H1 (cell line): ENCODE results near the gene ZFAND6. TPM values are rescaled to one million over a fixed set of nuclear protein-coding genes. Genes with fewer than 3 reads are reported as not detected.

Source experiments
- CTCF ChIA-PET: fragments of 300-600 bp; sonication (Branson Sonifier 250); formaldehyde crosslinking; loops from one replicate; lab custom pipeline; 2021; ENCODE audit not compliant: partially characterized antibody; lab: Charles Lee
- POLR2A ChIA-PET: fragments of 300-600 bp; sonication (Branson Sonifier 250); formaldehyde crosslinking; loops from one replicate; lab custom pipeline; 2021; ENCODE audit warnings: inconsistent platforms; ENCODE audit not compliant: partially characterized antibody; lab: Charles Lee
- DNase-seq, 2 experiments: peaks; one replicate each; pipeline versions ENCODE4 v3.0.0 to v3.0.0-alpha.2; 2010 to 2022; ENCODE audit warnings: low spot score in 2 of 2, low read depth in 1 of 2, mixed read lengths in 1 of 2
- FAIRE-seq: peaks from 2 replicates; lab custom pipeline; 2011; peaks lifted over from hg19 to GRCh38; lab: Jason Lieb, UNC
- H2AFZ ChIP-seq: 2 replicates; pipeline ENCODE4 v1.8.1; 2012; ENCODE audit warnings: low read length, inconsistent platforms
- H2AK5ac ChIP-seq: 2 replicates; pipeline ENCODE4 v1.6.1; 2013; ENCODE audit warnings: low read depth, low read length
- H2BK120ac ChIP-seq: replicated peaks from 2 replicates; pipeline ENCODE3; 2013; ENCODE audit warnings: low read depth, low read length, inconsistent platforms
- H2BK12ac ChIP-seq: 2 replicates; pipeline ENCODE4 v1.6.1; 2013; ENCODE audit warnings: low read depth, low read length
- H2BK15ac ChIP-seq: 2 replicates; pipeline ENCODE4 v1.6.1; 2013; ENCODE audit warnings: low read length
- H2BK20ac ChIP-seq: 2 replicates; pipeline ENCODE4 v1.6.1; 2013; ENCODE audit warnings: low read length
- H2BK5ac ChIP-seq: 2 replicates; pipeline ENCODE4 v1.6.1; 2013; ENCODE audit warnings: low read depth, low read length
- H3K14ac ChIP-seq: 2 replicates; pipeline ENCODE4 v1.6.1; 2013; ENCODE audit warnings: inconsistent platforms; ENCODE audit not compliant: insufficient read length
- H3K18ac ChIP-seq: 2 replicates; pipeline ENCODE4 v1.6.1; 2013; ENCODE audit warnings: low read length; ENCODE audit errors: extremely low read depth
- H3K23ac ChIP-seq: 2 replicates; pipeline ENCODE4 v1.6.1; 2013; ENCODE audit warnings: inconsistent platforms; ENCODE audit not compliant: insufficient read length
- H3K23me2 ChIP-seq: 2 replicates; pipeline ENCODE4 v1.6.1; 2013; ENCODE audit warnings: low read depth, low read length
- H3K27ac ChIP-seq: 2 replicates; pipeline ENCODE4 v1.6.1; 2011; ENCODE audit warnings: low read depth, low read length, inconsistent platforms
- H3K27me3 ChIP-seq, 4 experiments: replicated peaks in 1 of 4; 1 replicate in 1 of 4; 2 replicates in 3 of 4; pipeline versions ENCODE4 v1.6.1 to v1.8.1; 2011 to 2013; ENCODE audit warnings: low read length in 3 of 4, mild to moderate bottlenecking in 3 of 4, inconsistent platforms in 2 of 4, mixed read lengths in 2 of 4, moderate library complexity in 1 of 4; ENCODE audit not compliant: control insufficient read depth in 3 of 4, insufficient read depth in 3 of 4; ENCODE audit errors: extremely low read depth in 1 of 4
- H3K36me3 ChIP-seq, 4 experiments: 2 replicates each; pipeline versions ENCODE4 v1.6.1 to v1.8.1; 2011 to 2013; ENCODE audit warnings: mild to moderate bottlenecking in 4 of 4, low read length in 3 of 4, moderate library complexity in 2 of 4, control low read depth in 1 of 4, inconsistent platforms in 1 of 4; ENCODE audit not compliant: insufficient read depth in 4 of 4, control insufficient read depth in 2 of 4
- H3K4ac ChIP-seq: replicated peaks from 2 replicates; pipeline ENCODE3; 2013; ENCODE audit warnings: low read length, low read depth, mixed read lengths, inconsistent platforms; ENCODE audit not compliant: insufficient read length
- H3K4me1 ChIP-seq, 4 experiments: replicated peaks in 1 of 4; 1 replicate in 1 of 4; 2 replicates in 3 of 4; pipeline versions ENCODE4 v1.6.1 to v1.8.1; 2011 to 2013; ENCODE audit warnings: low read length in 3 of 4, inconsistent platforms in 2 of 4, mixed read lengths in 1 of 4; ENCODE audit not compliant: insufficient read depth in 4 of 4, control insufficient read depth in 3 of 4
- H3K4me2 ChIP-seq, 2 experiments: 2 replicates each; pipeline versions ENCODE4 v1.6.1 to v1.8.1; 2011 to 2013; ENCODE audit warnings: low read depth in 2 of 2, low read length in 2 of 2, control low read depth in 1 of 2, inconsistent platforms in 1 of 2, mild to moderate bottlenecking in 1 of 2; ENCODE audit not compliant: insufficient read depth in 1 of 2
- H3K4me3 ChIP-seq, 4 experiments: fragments of 200-600, 300-600 bp in 1 of 4; sonication (generic), shearing (Covaris generic), sonication (Bioruptor Twin) in 1 of 4; 2 replicates each; pipeline versions ENCODE4 v1.5.1 to v1.8.1; 2011 to 2016; ENCODE audit warnings: low read length in 4 of 4, low read depth in 3 of 4, control low read depth in 2 of 4, inconsistent platforms in 2 of 4, mild to moderate bottlenecking in 2 of 4, mixed read lengths in 1 of 4, moderate library complexity in 1 of 4; ENCODE audit not compliant: insufficient read depth in 2 of 4; ENCODE audit errors: extremely low read depth in 1 of 4
- H3K56ac ChIP-seq: replicated peaks from 2 replicates; pipeline ENCODE3; 2013; ENCODE audit warnings: low read depth, mild to moderate bottlenecking, mixed read lengths, low read length, inconsistent platforms; ENCODE audit not compliant: insufficient read length
- H3K79me1 ChIP-seq: 2 replicates; pipeline ENCODE4 v1.6.1; 2013; ENCODE audit warnings: low read depth, low read length, control low read depth
- H3K79me2 ChIP-seq, 2 experiments: 2 replicates each; pipeline versions ENCODE4 v1.6.1 to v1.8.1; 2012 to 2013; ENCODE audit warnings: low read length in 2 of 2, mild to moderate bottlenecking in 2 of 2, inconsistent platforms in 1 of 2; ENCODE audit not compliant: insufficient read depth in 2 of 2, control insufficient read depth in 1 of 2
- H3K9ac ChIP-seq, 4 experiments: replicated peaks in 1 of 4; 1 replicate in 1 of 4; 2 replicates in 3 of 4; pipeline versions ENCODE4 v1.6.1 to v1.8.1; 2011 to 2013; ENCODE audit warnings: low read depth in 3 of 4, low read length in 3 of 4, control low read depth in 2 of 4, mild to moderate bottlenecking in 2 of 4, moderate library complexity in 2 of 4, inconsistent platforms in 1 of 4; ENCODE audit errors: extremely low read depth in 1 of 4
- H3K9me3 ChIP-seq, 2 experiments: 2 replicates each; pipeline versions ENCODE4 v1.6.1 to v1.8.1; 2012 to 2013; ENCODE audit warnings: mild to moderate bottlenecking in 2 of 2, moderate library complexity in 2 of 2, control low read depth in 1 of 2, inconsistent platforms in 1 of 2, low read depth in 1 of 2, low read length in 1 of 2, mixed read lengths in 1 of 2; ENCODE audit not compliant: insufficient read depth in 2 of 2
- H4K20me1 ChIP-seq, 2 experiments: replicated peaks in 1 of 2; 2 replicates each; pipeline versions ENCODE3 to v1.8.1; 2011 to 2013; ENCODE audit warnings: inconsistent platforms in 2 of 2, low read length in 2 of 2, mild to moderate bottlenecking in 1 of 2; ENCODE audit not compliant: insufficient read depth in 2 of 2, control insufficient read depth in 1 of 2
- H4K5ac ChIP-seq: 2 replicates; pipeline ENCODE4 v1.6.1; 2013; ENCODE audit warnings: low read length, low read depth, mixed read lengths, inconsistent platforms; ENCODE audit not compliant: insufficient read length
- H4K8ac ChIP-seq: 2 replicates; pipeline ENCODE4 v1.8.0; 2013; ENCODE audit warnings: mild to moderate bottlenecking, moderate library complexity, low read length, inconsistent platforms; ENCODE audit not compliant: insufficient read depth; ENCODE audit errors: extremely low read depth
- H4K91ac ChIP-seq: replicated peaks from 2 replicates; pipeline ENCODE3; 2013; ENCODE audit warnings: low read length, mixed read lengths, inconsistent platforms; ENCODE audit not compliant: insufficient read length
- CREB1 ChIP-seq: IDR thresholded peaks from 2 replicates; pipeline ENCODE4 v1.6.1; 2012; ENCODE audit warnings: inconsistent platforms
- GTF2F1 ChIP-seq: IDR thresholded peaks from 2 replicates; pipeline ENCODE4 v1.6.1; 2012; ENCODE audit warnings: low read depth, low read length, improper control_type of control experiment, borderline replicate concordance
- KDM4A ChIP-seq: IDR thresholded peaks from one replicate; pipeline ENCODE4 v1.7.1; 2012; ENCODE audit warnings: low read depth, mild to moderate bottlenecking, moderate library complexity, low read length, inconsistent platforms; ENCODE audit not compliant: severe bottlenecking
- SIX5 ChIP-seq: IDR thresholded peaks from 2 replicates; pipeline ENCODE4 v1.6.1; 2011; ENCODE audit warnings: mild to moderate bottlenecking, low read depth, low read length
- TCF12 ChIP-seq: IDR thresholded peaks from 2 replicates; pipeline ENCODE4 v1.6.1; 2011; ENCODE audit warnings: low read depth, mild to moderate bottlenecking, low read length
- WGBS, 2 experiments: shearing (Covaris generic) in 1 of 2; methylation state at CpG; one replicate each; pipeline versions ENCODE4 v1.1.6 to v1.1.7; 2013 to 2015; ENCODE audit warnings: low lambda C conversion rate in 2 of 2, mixed read lengths in 2 of 2, inconsistent platforms in 1 of 2, low coverage in 1 of 2, missing lambda C conversion rate in 1 of 2; ENCODE audit not compliant: insufficient replicate concordance in 2 of 2, insufficient coverage in 1 of 2, insufficient read length in 1 of 2; ENCODE audit errors: extremely low coverage in 1 of 2, missing lambda C conversion rate in 1 of 2; 5-methylcytosine and 5-hydroxymethylcytosine counted together
- polyA plus RNA-seq, 7 experiments: library from polyadenylated mRNA; depleted of rRNA in 3 of 7; stranded (reverse) in 5 of 7; unstranded in 2 of 7; fragments of >200 nt in 5 of 7; fragments of 200-250 nt in 2 of 7; gene quantifications; 1 replicate in 5 of 7; 2 replicates in 1 of 7; 4 replicates in 1 of 7; pipeline versions ENCODE4 v1.2.1 to v1.2.3, GENCODE V29; 2011 to 2013; ENCODE audit warnings: missing spikeins in 2 of 7, mixed read lengths in 2 of 7
- total RNA-seq: library from RNA; stranded (reverse); fragmentation: NEBNext Ultra II Directional; extraction: Animal tissue kit (Norgen Biotek cat#: 25700); gene quantifications from 2 replicates; pipeline ENCODE4 v1.2.1, GENCODE V29; 2021

Gene ZFAND6
- total and polyA plus RNA-seq, 2 of the 8 experiments (the other 6 are each of a cell fraction or from before 2014, with no cell fraction given), result 136 to 237 TPM

- Histone ChIP-seq H3K23ac (no peak overlapping the region), H3K4me3 (no peak overlapping the region), H2BK12ac (no peak overlapping the region), H3K23me2 (no peaks in the 10 kb centered on the region), H3K4ac (no peak overlapping the region), H3K36me3 (peaks cover 4 to 26% (median 13%) of the 10 kb centered on the region in 4 experiments; a peak in 5 of 8 replicates), H4K20me1 (peaks cover 2 to 4% of the 10 kb centered on the region in 2 experiments), H4K5ac (no peak overlapping the region), H2BK5ac (no peak overlapping the region), H3K27ac (no peak overlapping the region), H3K4me2 (no peak overlapping the region), H3K18ac (no peak overlapping the region), H2BK120ac (no peak overlapping the region), H3K14ac (no peak overlapping the region), H2BK20ac (no peak overlapping the region), H3K27me3 (no peaks in the 10 kb centered on the region), H2AK5ac (no peak overlapping the region), H3K9me3 (no peaks in the 10 kb centered on the region), H3K9ac (no peak overlapping the region), H4K8ac (no peak overlapping the region), H4K91ac (no peak overlapping the region), H3K4me1 (no peaks in the 10 kb centered on the region), H2AFZ (no peak overlapping the region), H3K79me2 (peaks cover 0 to 39% of the 10 kb centered on the region in 2 experiments; a peak in 2 of 4 replicates), H2BK15ac (no peak overlapping the region), H3K56ac (no peak overlapping the region), H3K79me1 (no peaks in the 10 kb centered on the region; the same call in 1 of the 2 replicates)
- WGBS, 2 experiments, result 91% methylated on average over 6 of the region's 6 CpGs; no CpG with 5 or more reads in 1 of the 2 experiments
- FAIRE-seq (no peak), DNase-seq (no peak)
- ChIA-PET POLR2A (interaction anchor here (0.7 kb wide), 1 partner anchor 471 kb away, joined by 3 read pairs; no protein-coding TSS in a partner anchor), CTCF (interaction anchor here (1.1 to 2.5 kb wide), 4 partner anchors 10 to 50 kb away, joined by 3 to 6 read pairs (median 5); no protein-coding TSS in a partner anchor)
- TF ChIP-seq GTF2F1 (no peak), SIX5 (no peak), TCF12 (no peak), KDM4A (no peak), CREB1 (no peak)
Measured at GRCh38 chr15:80123034-80123433, 63.6 kb downstream of the ZFAND6 start.
